Left lung (tissue), 14 donors: ENCODE measurements around the gene PLEKHM2. TPM values are rescaled to one million over a fixed set of nuclear protein-coding genes. Genes with fewer than 3 reads are reported as not detected.

Source experiments
- ATAC-seq: fragments of 200-7000 bp; cut with Tn5 transposase; one replicate; pipeline ENCODE4 v1.9.1; 2020; ENCODE audit warnings: moderate library complexity
- DNase-seq, 4 donors: peaks; one replicate each; pipeline ENCODE4 v3.0.0-alpha.2; 2013 to 2020
- H3K27ac ChIP-seq, 2 donors: fragments of 200-600 bp; sonication (generic) in 1 of 2; one replicate each; pipeline versions ENCODE4 v1.5.0 to v1.8.0; 2020 to 2021
- H3K27me3 ChIP-seq, 2 donors: fragments of 200-600 bp; sonication (generic) in 1 of 2; one replicate each; pipeline versions ENCODE4 v1.5.0 to v1.8.0; 2020 to 2021
- H3K36me3 ChIP-seq, 2 donors: fragments of 200-600 bp; sonication (generic) in 1 of 2; one replicate each; pipeline versions ENCODE4 v1.5.0 to v1.8.0; 2020 to 2021
- H3K4me1 ChIP-seq, 2 donors: fragments of 200-600 bp; one replicate each; pipeline ENCODE4 v1.8.0; 2021
- H3K4me3 ChIP-seq, 2 donors: fragments of 200-600 bp; sonication (generic) in 1 of 2; one replicate each; pipeline versions ENCODE4 v1.5.0 to v1.8.0; 2020 to 2021; ENCODE audit warnings: mild to moderate bottlenecking in 1 of 2
- H3K9me3 ChIP-seq, 2 donors: fragments of 200-600 bp; sonication (generic) in 1 of 2; one replicate each; pipeline versions ENCODE4 v1.5.0 to v1.8.0; 2020 to 2021
- intact Hi-C, 2 donors: fragments of 100-400 bp; cut with DNase I; formaldehyde crosslinking; loops; one replicate each; pipeline versions ENCODE4 v1.11.2 to v1.14.2; 2022
- long read RNA-seq, 12 donors: library from polyadenylated mRNA in 2 of 12; unstranded in 2 of 12; transcript quantifications; one replicate each; pipeline ENCODE4 v2.0.0 and lab custom pipeline, GENCODE V29; 2019 to 2026
- polyA plus RNA-seq, 6 donors: library from polyadenylated mRNA; unstranded; fragments of 120-200 nt; gene quantifications; one replicate each; pipeline ENCODE4 v1.2.1, GENCODE V29; 2013; ENCODE audit not compliant: insufficient read length in 6 of 6
- total RNA-seq, 2 donors: library from RNA; stranded (reverse); fragmentation: NEBNext Ultra II Directional; extraction: Animal tissue kit (Norgen Biotek cat#: 25700); gene quantifications; one replicate each; pipeline ENCODE4 v1.2.1, GENCODE V29; 2021
- TF ChIP-seq, protein P1 (sequence below), 2 donors: fragments of 200-600 bp; sonication (generic) in 1 of 2; IDR thresholded peaks; one replicate each; pipeline versions ENCODE4 v1.5.0 to v1.8.0; 2021; ENCODE audit warnings: antibody characterized with exemption in 2 of 2
- donor health status: DM: no; HTN: yes; CAD: no.
- donor health status: DM: no; HTN: no; CAD: no.

The PLEKHM2 gene, protein sequence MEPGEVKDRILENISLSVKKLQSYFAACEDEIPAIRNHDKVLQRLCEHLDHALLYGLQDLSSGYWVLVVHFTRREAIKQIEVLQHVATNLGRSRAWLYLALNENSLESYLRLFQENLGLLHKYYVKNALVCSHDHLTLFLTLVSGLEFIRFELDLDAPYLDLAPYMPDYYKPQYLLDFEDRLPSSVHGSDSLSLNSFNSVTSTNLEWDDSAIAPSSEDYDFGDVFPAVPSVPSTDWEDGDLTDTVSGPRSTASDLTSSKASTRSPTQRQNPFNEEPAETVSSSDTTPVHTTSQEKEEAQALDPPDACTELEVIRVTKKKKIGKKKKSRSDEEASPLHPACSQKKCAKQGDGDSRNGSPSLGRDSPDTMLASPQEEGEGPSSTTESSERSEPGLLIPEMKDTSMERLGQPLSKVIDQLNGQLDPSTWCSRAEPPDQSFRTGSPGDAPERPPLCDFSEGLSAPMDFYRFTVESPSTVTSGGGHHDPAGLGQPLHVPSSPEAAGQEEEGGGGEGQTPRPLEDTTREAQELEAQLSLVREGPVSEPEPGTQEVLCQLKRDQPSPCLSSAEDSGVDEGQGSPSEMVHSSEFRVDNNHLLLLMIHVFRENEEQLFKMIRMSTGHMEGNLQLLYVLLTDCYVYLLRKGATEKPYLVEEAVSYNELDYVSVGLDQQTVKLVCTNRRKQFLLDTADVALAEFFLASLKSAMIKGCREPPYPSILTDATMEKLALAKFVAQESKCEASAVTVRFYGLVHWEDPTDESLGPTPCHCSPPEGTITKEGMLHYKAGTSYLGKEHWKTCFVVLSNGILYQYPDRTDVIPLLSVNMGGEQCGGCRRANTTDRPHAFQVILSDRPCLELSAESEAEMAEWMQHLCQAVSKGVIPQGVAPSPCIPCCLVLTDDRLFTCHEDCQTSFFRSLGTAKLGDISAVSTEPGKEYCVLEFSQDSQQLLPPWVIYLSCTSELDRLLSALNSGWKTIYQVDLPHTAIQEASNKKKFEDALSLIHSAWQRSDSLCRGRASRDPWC
- total RNA-seq (10 to 100 TPM; 72.9 to 86.8 TPM), polyA plus RNA-seq (10 to 100 TPM; 51.5 to 64.3 (median 57.3) TPM)
- long read RNA-seq, donor 1, full-length matches to known transcripts: 3 of 20 reads
- long read RNA-seq, donor 1, partial matches to known transcripts: 17 of 20 reads
- long read RNA-seq, donor 1, other reads (novel, unspliced or antisense): 0 of 20 reads
- long read RNA-seq, donor 2, full-length matches to known transcripts: 5 of 50 reads
- long read RNA-seq, donor 2, partial matches to known transcripts: 45 of 50 reads
- long read RNA-seq, donor 2, other reads (novel, unspliced or antisense): 0 of 50 reads
- long read RNA-seq, donor 3, full-length matches to known transcripts: 6 of 6 reads
- long read RNA-seq, donor 3, partial matches to known transcripts: 0 of 6 reads
- long read RNA-seq, donor 3, other reads (novel, unspliced or antisense): 0 of 6 reads
- long read RNA-seq, donor 4, partial matches to known transcripts: 3 of 8 reads
- long read RNA-seq, donor 4, other reads (novel, unspliced or antisense): 5 of 8 reads
- long read RNA-seq, donor 5, full-length matches to known transcripts: 3 of 15 reads
- long read RNA-seq, donor 5, partial matches to known transcripts: 12 of 15 reads
- long read RNA-seq, donor 5, other reads (novel, unspliced or antisense): 0 of 15 reads
- long read RNA-seq, donor 6, full-length matches to known transcripts: 2 of 2 reads
- long read RNA-seq, donor 6, partial matches to known transcripts: 0 of 2 reads
- long read RNA-seq, donor 6, other reads (novel, unspliced or antisense): 0 of 2 reads
- long read RNA-seq, donor 7, full-length matches to known transcripts: 3 of 3 reads
- long read RNA-seq, donor 7, partial matches to known transcripts: 0 of 3 reads
- long read RNA-seq, donor 7, other reads (novel, unspliced or antisense): 0 of 3 reads
- long read RNA-seq, donor 8, full-length matches to known transcripts: 4 of 4 reads
- long read RNA-seq, donor 8, partial matches to known transcripts: 0 of 4 reads
- long read RNA-seq, donor 8, other reads (novel, unspliced or antisense): 0 of 4 reads
- long read RNA-seq, donor 9: 0 reads
- long read RNA-seq, donor 10, partial matches to known transcripts: 6 of 8 reads
- long read RNA-seq, donor 10, other reads (novel, unspliced or antisense): 2 of 8 reads
- long read RNA-seq, donor 11, full-length matches to known transcripts: 7 of 29 reads
- long read RNA-seq, donor 11, partial matches to known transcripts: 22 of 29 reads
- long read RNA-seq, donor 11, other reads (novel, unspliced or antisense): 0 of 29 reads
- long read RNA-seq, donor 12, full-length matches to known transcripts: 4 of 10 reads
- long read RNA-seq, donor 12, partial matches to known transcripts: 6 of 10 reads
- long read RNA-seq, donor 12, other reads (novel, unspliced or antisense): 0 of 10 reads

DNA sequence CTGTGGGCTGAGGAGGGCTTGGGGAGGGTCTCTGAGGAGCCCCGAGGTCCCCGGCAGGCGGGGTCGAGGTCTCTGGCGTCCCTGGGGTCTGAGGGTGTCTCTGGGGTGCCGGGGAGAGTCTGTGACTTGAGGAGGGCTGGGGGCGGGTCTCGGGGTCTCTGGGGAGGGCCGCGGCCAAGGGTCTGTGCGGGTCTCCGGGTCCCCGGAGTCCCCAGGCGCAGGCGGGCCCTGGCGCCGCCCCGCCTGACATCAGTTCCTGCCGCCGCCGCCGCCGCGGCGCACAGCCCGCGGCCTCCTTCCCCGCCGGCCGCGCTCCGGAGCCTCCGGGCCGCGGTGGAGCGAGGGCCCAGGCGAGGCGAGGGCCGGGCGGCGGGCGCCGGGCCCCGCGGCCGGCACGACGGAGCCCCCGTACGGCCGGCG lies at the start of gene PLEKHM2:
Gene PLEKHM2 (plus strand): TSS at position 279 of the 420 bp plus-strand sequence. CDS start 239 bp downstream, outside the sequence.
- intact Hi-C loops: no loop called here
- Histone ChIP-seq H3K36me3 (peaks cover 0 to 4% of the 10 kb centered on the region in 2 donors), H3K27me3 (no peaks in the 10 kb centered on the region), H3K4me3 (peak within 1 kb of the TSS; percentile 65 to 76), H3K27ac (peak within 1 kb of the TSS; percentile 81 to 89), H3K4me1 (peaks cover 0 to 67% of the 10 kb centered on the region in 2 donors), H3K9me3 (no peaks in the 10 kb centered on the region)
- ATAC-seq (peak; percentile 66), DNase-seq (peak in 3 of 4 donors; percentile 48 to 92 (median 64))
- TF ChIP-seq, protein P1, sequence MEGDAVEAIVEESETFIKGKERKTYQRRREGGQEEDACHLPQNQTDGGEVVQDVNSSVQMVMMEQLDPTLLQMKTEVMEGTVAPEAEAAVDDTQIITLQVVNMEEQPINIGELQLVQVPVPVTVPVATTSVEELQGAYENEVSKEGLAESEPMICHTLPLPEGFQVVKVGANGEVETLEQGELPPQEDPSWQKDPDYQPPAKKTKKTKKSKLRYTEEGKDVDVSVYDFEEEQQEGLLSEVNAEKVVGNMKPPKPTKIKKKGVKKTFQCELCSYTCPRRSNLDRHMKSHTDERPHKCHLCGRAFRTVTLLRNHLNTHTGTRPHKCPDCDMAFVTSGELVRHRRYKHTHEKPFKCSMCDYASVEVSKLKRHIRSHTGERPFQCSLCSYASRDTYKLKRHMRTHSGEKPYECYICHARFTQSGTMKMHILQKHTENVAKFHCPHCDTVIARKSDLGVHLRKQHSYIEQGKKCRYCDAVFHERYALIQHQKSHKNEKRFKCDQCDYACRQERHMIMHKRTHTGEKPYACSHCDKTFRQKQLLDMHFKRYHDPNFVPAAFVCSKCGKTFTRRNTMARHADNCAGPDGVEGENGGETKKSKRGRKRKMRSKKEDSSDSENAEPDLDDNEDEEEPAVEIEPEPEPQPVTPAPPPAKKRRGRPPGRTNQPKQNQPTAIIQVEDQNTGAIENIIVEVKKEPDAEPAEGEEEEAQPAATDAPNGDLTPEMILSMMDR (IDR thresholded peaks at IDR 0.05): no peak

DNA sequence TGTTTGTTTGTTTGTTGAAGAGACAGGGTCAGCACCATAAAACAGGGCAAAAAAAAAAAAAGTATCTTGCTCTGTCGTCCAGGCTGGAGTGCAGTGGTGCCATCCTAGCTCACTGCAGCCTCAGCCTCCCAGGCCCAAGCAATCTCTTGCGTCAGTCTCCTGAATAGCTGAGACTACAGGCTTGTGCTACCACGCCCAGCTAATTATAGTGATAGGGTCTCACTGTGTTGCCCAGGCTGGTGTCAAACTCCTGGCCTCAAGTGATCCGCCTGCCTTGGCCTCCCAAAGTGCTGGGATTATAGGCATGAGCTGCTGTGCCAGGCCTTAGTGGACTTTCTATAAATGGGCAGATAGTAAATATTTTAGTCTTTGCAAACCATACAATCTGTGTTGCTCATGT lies 47.7 kb upstream of the PLEKHM2 start:
- Histone ChIP-seq H3K4me3 (no peak overlapping the region), H3K27ac (no peak overlapping the region), H3K36me3 (peaks cover 2 to 98% of the 10 kb centered on the region in 2 donors), H3K4me1 (peaks cover 0 to 8% of the 10 kb centered on the region in 2 donors), H3K9me3 (no peaks in the 10 kb centered on the region), H3K27me3 (no peaks in the 10 kb centered on the region)
- no peak for ATAC-seq
- intact Hi-C loops: no loop called here
- no peak for DNase-seq
- TF ChIP-seq, protein P1 (IDR thresholded peaks at IDR 0.05): no peak

DNA sequence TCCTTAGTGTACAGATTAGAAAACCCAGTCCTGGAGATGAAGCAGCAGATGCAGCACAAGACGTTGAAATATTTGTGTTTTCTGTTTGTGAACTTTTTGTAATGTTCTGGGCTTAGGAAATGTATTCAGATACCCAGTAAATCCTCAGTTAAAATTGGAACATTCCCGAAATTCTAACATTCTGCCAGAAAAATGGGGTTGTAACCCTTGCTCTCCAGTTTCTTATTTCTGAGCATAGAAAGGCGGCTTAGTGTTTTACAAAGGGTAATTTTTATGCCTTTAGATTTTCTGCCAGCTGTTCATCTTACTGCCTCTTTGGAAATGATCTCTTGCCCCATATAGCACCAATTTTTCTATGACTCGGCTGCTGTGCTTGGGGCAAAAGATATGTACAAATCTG lies 46.3 kb upstream of the PLEKHM2 start:
- H3K4me1 ChIP-seq: peaks cover 0 to 10% of the 10 kb centered on the region in 2 donors
- TF ChIP-seq, protein P1 (IDR thresholded peaks at IDR 0.05): no peak
- DNase-seq: no peak
- intact Hi-C loops: no loop called here
- H3K4me3 ChIP-seq: no peak overlapping the region
- H3K27ac ChIP-seq: no peak overlapping the region
- peaks cover 2 to 89% of the 10 kb centered on the region in 2 donors for H3K36me3 ChIP-seq
- ATAC-seq: no peak
- no peaks in the 10 kb centered on the region for H3K9me3 ChIP-seq
- no peaks in the 10 kb centered on the region for H3K27me3 ChIP-seq
